NOMO-1 (cell line): ENCODE data around the gene BAZ1A.

Experiments
- DNase-seq, 2 experiments: peaks; one replicate each; lab custom pipeline; 2025; ENCODE audit not compliant: unreplicated experiment in 2 of 2; lab: John Stamatoyannopoulos, UW

The BAZ1A gene

DNA sequence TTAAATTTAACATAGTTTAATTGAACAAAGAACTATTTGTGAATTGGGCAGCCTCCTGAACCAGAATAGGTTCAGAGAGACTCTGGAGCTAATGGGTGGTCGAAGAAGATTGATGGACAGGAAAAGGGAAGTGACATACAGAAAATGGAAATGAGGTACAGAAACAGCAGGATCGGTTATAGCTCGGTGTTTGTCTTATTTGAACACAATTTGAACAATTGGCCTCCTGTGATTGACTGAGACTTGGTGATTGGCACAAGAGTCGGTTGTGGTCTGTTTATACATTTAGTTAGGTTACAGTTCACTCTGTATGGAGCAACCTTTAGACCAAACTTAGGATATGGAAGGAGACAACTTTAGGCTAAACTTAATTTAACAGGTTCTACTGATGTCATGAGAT is 142.4 kb downstream of the BAZ1A start:
- DNase-seq, result peak in 1 of 2 experiments; percentile 49

DNA sequence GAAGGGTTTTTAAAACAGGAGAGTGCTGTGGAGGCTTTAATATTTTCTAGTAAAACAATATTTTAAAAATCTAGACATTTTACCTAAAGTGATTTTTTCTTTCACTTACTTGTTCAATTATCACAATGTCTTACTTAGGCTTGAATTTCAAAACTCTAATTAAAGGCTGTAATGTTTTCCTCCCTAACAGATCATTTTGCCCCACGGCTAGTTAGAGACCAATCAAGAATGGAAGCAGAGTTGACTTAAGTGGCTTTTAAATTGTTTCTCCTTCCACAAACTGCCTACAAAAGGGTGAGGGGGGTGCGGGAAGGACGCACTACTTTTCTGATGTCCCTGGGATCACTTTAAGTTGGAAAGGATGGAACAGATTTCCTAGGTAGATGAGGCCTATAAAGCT is 151.3 kb downstream of the BAZ1A start:
- DNase-seq, result no peak

DNA sequence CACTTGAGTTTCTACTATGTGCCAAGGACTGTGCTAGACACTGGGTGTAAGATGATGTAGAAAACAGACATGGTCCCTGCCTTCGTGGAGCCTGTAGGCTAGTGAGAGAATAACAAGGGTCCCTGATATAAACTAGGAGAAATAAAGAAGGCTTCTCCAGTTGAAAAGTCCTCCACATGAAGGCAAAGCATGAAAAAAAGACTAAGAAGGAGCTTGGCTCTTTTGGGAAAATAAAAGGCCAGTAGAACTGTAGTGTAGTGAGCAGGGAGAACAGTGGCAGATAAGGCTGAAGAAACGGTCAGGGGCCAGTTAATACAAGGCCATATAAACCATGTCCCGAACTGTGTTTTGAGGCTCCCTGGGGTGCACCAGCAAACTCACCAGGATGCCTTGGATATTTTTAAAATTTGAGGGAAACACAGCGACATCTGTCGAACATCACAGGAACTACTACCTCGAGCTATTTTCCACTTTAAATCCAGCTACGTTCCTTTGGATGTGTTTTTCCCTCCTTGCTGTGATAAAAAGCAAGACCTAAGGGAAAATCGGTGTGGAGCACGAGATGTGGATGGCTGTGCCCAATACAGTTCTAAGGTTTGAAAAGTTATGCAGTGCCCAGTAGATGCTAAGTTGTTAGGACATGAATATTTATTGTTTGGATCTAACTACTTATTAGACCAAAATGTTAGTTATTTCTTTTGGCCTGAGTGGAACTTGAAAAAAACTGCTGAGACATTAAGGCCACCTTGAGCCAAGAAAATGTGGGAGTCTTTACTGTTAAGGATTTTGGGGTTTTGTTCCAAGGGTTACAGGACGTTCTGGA is 152.2 kb downstream of the BAZ1A start:
- peak in 1 of 2 experiments; percentile 27 for DNase-seq

DNA sequence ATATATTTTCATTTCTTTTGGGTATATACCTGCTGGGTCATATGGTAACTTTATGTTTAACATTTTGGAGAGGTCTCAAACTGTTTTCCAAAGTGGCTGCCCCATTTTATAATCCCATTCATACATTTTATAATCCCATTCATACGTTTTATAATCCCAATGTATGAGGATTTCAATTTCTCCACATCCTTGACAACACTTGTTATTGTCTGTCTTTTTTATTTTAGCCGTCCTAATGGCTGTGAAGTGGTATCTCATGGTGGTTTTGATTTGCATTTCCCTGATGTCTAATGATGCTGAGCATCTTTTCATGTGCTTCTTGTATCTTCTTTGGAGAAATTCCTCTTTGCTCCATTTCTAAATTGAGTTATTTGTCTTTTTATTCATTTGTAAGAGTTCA is 154.0 kb downstream of the BAZ1A start:
- DNase-seq, result no peak

DNA sequence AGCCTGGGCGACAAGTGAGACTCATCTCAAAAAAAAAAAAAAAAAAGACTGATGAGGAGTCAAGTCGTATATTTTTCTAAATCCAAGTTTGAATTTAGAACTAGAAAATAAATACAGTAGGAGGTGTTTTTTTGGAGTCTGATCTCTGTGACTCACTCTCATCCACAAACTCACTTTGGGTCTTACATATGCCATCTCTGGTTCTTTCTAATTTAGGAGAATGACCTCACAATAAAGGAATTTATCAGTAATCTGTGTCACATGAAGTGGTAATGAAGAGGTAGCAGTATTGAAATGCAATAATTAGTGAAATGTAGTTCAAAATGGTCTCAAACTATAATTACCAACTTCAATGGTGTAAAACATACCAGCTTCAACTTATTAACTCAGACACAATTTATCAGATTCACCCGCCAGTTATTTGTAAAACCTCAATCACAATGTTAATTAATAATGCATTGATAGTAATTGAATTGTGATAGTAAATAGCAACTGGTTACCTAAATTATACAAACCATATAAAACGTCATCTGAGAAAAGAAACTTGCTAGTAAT is 156.3 kb downstream of the BAZ1A start:
- no peak for DNase-seq

DNA sequence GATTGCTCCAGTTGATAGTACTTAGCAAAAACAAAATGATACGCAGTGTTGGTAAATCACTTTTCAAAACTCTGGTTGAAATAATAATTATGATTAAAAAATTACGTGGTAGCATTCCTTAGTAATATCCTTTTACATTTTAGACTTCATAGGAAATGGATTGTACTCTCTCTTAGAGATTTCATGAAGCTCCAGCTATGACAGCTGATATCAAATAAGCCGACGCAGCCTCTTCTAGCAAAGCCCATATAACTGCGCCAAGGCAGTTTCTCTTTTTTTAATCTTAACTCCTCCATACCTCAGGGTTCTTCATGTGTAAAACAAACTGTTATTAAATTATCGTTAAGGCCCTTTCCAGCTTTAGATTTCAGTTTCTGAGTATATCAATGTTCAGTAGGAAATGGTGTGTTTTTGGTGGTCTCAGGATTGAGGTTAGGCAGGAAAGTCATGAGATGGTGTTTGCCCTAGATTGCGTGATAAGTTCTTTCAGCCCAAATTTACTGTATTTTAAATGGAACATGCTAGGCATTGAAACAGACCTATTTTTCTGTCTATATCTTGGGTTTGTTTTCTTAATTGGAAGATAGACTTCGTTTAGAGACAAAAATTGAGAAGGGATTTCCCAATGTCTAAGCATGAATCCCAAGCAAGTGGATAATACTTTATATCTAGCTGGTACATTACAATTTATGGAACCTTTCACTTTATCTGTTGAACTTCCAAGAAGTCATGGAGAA is 159.9 kb downstream of the BAZ1A start:
- DNase-seq, result no peak

DNA sequence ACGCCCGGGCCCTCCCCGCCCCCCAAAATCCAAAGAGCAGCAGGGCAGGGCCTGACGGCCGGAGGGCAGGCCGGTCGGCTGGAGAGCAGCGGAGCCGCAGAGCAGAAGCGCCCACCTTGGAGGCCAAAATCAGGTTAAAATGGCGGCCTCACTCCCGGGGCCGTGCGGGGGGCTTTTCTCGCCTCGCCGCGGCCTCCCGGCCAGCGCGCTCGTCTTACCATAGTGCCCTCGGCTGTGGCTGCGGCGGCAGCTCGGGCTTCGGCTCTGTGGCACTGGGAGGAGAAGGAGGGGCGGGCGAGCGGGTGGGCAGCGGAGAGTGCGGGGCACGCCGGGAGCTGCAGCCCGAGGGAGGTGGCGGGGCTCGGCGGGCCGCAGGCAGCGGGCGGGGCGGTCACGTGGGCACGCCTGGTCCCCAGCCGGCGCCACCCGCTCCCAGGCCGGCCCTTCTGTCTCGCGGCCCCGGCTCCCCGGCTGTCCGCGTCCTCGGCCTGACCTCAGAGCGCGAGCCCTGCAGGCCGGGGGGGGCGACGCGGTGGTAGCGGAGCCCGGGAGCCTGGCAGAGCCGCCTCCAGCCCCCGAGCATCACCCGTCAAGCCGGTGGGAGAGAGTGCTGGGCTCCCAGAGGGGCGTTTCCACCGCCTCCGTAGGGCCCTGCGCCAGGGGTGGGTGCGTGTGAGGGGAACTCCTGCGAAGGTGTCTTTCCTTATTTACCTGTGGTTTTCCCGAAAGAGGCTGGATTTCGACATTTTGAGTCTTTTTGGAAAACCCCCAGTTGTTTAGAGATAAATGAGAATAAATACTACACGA is 160.6 kb downstream of the BAZ1A start, which contains the start of gene CFL2:
Gene CFL2 (minus strand): TSS at position 274 of the 807 bp plus-strand sequence. CDS start 53 bp downstream, at position 221.
- peak; percentile 57 to 68 for DNase-seq

DNA sequence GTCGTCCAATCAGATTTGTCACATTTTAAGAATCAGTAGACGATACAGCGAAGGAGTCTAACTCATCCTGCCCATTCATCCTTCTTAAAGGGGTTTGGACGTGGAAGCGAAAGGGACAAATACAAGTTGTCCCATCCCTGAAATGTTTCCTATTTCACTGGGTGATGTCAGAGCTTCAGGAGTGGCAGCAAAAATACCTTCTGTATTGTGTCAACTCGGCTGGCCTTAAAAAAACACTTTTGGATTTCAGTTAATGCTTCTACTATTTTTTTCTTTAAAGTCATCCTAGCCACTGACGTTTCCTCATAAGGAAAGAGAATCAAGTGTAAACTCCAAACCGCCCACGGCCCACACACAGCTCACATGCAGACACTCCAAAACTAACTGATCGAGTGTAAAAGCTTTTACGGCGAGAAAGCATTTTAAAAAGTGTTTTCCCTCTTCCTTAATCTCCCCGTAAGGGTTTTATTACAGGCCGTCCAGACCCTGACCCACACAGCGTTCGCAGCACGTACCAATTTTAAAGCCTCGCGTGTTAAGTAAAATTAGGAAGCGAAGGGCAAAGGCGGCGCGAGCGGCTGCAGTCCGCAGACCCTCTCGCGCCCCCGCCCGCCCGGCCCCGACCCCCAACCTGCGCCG is 161.4 kb downstream of the BAZ1A start:
- peak; percentile 48 to 49 for DNase-seq

DNA sequence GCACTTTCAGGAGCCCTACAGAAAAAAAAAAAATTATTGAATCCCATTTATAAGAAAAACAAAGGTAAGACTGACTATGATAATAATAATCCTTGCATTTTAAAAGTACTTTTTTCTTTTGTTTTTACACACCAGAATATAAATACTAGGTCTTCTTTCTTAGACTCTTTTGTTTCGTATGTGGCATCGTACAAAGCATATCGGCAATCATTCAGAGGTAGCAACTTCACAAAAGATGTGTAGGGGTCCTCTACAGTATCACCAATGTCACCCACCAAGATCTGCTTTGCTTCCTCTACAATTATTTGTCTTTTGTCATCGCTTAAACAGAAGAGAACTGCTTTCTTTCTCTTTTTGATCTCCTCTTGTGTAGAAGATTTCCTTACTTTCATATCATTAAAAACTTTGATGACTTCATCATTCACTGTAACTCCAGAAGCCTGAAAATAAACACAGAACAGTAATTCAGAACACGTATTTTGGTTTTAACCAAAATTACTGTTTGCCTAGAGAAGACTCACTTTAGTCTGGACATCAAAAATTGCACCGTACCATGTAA is 162.0 kb downstream of the BAZ1A start:
- no peak for DNase-seq

DNA sequence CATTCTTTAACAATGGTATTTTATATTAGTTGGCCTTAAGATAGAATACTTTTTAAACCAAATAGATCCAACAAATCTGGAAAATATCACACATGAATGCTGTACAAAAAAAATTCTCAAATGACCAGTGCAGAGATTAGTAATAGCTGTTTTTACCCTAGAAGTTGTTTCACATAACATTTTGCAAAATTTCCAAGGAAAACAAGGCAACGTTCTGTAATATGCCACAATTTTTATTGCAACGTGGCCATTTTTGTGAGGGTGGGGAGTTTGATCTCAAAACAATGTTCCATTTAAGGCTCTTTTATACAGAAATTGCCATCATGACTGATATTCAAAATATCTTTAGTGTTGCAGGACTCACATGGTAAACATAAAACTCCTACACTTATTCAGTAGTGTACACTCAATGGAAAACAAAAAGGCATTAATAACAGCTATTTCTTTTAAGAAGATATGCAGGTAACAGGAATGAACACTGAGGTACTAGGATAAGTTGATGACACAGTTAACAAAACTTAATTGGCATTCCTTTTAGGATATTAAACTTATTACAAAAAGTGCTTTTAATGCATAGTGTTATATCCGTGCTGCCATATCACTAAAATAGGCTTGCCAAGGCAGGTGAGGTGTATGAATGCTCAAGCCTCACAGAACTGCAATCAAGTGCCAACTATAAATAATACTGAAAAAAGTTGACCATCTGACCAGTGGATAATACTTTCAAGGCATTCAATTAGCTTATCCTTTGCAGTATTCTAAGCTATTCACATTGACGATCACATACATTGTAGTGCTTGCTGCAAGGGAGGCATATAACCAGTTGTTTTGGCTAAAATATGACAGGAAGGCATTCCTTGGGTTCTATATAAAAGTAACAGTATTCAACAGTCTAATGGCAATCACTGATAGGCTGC is 163.1 kb downstream of the BAZ1A start:
- no peak for DNase-seq

DNA sequence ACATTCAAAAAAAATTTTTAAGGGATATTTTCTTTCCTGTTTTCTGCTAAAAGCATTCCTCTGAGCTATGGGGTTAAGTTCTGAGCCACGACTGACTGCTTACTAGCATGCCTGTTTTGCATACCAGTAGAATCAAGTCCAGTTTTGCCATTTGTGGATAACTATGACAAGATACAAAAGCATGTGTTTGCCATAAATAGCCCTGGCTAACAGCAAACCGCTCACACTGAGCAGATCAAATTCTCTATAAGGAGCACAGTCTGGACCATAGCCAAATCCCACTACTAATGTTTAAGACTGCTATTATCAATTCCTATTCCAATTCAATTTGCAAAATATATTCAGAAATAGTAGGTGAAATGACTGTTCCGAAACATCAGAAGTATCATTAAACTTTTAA is 164.0 kb downstream of the BAZ1A start:
- DNase-seq, result no peak

DNA sequence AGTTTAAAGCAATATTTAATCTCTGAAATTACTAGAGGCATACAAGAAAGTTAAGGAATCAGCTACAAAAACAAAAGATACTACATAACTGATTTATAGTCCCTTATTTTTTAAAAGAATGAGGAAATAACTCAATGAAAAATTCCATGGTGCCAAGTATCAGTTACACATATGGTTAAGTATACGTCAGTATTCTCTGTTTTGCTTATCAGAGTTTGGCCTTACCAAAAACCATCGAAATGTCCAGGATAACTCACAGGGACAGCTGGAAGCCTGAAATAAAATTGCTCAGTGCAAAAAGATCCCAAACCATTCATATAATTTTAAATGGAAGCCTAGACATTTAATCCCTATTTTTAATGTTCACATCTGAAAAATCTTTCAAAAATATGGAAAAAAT is 164.4 kb downstream of the BAZ1A start:
- DNase-seq, result no peak

DNA sequence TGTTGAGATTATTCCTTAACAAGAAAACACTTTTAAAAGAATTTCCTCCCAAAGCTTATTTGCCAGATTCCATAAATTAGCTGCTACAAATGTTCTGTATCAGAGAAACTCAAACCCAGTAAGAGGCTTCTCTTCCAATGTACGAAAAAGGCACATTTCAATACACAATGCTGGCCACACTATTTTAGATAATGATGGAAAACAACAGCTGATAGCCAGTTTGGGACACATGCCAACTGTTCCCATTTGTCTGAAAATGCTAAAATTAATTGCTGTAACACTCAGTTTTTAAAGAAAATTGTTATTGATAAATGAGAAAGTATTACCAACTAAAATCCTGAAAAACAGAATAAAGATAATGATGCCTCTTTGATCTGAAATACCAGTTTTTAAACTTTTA is 165.2 kb downstream of the BAZ1A start:
- DNase-seq, result no peak

DNA sequence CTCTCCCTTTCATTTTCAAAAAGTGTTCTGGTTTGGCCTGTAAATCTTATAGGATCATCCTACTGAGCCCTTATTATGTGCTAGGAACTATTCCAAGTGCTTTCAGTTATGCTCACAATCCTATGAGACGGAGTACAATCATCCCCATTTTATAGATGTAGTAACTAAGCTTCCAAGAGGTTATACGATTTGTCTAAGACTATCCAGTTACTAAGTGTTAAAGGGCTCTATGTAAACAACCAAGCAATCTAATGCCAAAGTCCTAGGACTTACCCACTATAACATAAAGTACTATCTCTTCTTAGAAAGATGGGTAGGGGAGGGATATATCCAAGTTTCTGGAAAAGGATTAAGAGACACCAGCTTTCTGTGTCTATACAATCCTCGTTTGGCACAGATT is 167.4 kb downstream of the BAZ1A start:
- no peak for DNase-seq
